T-helper 1 cell treated with Interleukin-12 subunit alpha and Interleukin-12 subunit beta and Interleukin-4 antibody, amounts not matched to agents 30 ng/mL and 1 ng/mL, for 36 hours (primary cell): Measurements from ENCODE around the gene TNFAIP6. TPM values are rescaled to one million over a fixed set of nuclear protein-coding genes. Genes with fewer than 3 reads are reported as not detected.

ENCODE experiments used
- intact Hi-C: fragments of 100-400 bp; cut with micrococcal nuclease; formaldehyde crosslinking; loops from one replicate; pipeline ENCODE4 v1.15.1; 2024
- total RNA-seq: library from RNA; stranded (reverse); gene quantifications from 2 replicates; pipeline ENCODE4 v1.2.3, GENCODE V29; 2022

Gene TNFAIP6
- total RNA-seq, 1 donor from 2014 or later = not detected

DNA sequence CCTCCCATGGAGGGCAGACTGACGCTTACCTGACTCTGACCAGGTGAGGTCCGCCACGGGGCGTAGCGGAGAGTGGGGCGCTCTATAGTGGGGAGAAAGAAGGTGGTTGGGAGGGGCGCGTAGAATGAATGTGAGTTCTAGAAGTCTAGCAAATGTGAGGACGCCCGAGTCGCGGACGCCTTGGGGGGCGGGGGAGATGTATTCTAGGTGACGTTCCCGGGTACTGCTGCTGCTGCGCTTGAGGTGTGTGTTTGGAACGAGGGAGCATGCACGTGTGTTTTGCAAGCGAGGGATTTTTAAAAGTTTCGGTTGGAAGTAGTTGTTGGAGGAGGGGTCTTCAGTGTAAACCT is 53.1 kb downstream of the TNFAIP6 start:
- intact Hi-C loops = loop anchor here (1.0 kb wide), 2 partner anchors 13 to 149 kb away; partner anchors contain the start of gene RBM43

DNA sequence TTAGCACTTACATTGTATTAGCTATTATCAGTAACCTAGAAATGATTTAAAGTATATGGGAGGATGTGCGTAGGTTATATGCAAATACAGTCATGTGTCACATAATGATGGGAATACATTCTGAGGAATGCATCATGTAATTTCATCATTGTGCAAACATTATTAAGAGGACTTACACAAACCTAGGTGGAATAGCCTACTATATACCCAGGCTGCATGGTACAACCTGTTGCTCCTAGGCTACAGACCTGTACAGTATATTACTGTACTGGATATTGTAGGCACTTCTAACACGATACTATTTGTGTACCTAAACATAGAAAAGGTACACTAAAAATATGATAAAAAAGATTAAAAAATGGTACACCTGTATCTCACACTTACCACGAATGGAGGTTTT is 60.3 kb downstream of the TNFAIP6 start:
- intact Hi-C loops = no loop called here

DNA sequence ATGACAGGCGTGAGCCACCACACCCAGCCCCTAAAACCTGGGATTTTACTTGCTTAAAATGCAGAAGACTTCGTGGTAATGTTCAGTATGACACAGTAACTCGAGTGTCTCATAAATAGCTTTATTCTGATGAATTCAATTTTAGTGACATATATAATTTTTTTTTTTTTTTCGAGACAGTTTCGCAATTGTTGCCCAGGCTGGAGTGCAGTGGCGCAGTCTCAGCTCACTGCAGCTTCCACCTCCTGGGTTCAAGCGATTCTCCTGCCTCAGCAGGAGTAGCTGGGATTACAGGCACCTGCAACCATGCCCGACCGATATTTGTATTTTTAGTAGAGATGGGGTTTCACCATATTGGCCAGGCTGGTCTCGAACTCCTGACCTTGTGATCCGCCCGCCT is 64.3 kb downstream of the TNFAIP6 start:
- intact Hi-C loops = loop anchor here (5.0 kb wide), 2 partner anchors 196 to 406 kb away; partner anchors contain the start of gene ARL5A

- intact Hi-C loops = loop anchor here (1.0 to 5.0 kb wide), 5 partner anchors 13 to 404 kb away; partner anchors contain the start of genes ARL5A, NMI and RBM43
Observed at GRCh38 chr2:151422917-151423439, 65.6 kb downstream of the TNFAIP6 start.

DNA sequence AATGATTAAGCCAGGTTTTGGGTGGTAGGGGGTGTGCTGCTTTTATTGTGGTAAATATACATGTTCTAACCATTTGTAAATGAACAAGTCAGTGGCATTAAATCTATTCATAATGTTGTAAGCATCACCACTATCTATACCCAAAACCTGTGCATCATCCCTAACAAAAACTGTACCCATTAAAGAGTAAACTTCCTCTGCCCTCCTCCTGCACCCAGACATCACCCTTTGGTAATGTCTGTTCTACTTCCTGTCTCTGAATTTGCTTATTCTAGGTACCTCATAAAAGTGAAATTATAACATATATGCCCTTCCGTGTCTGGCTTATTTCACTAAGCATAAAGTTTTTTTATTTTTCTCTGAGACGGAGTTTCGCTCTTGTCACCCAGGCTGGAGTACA is 66.4 kb downstream of the TNFAIP6 start:
- intact Hi-C loops = loop anchor here (1.0 to 5.0 kb wide), 5 partner anchors 13 to 404 kb away; partner anchors contain the start of genes ARL5A, NMI and RBM43

Other genes with a start within 250 kb of the TNFAIP6 start
- gene RBM43, start 95.7 kb upstream of the TNFAIP6 start, total RNA-seq = 4.6 and 5.1 TPM in 2 replicates
- 61.4 and 62.9 TPM in 2 replicates for gene NMI, start 67.9 kb upstream of the TNFAIP6 start, total RNA-seq
- gene RIF1, start 52.3 kb downstream of the TNFAIP6 start, total RNA-seq = 56.8 and 62.7 TPM in 2 replicates